ENCODE measurements around the gene GALNS. TPM values are rescaled to one million over a fixed set of nuclear protein-coding genes. Genes with fewer than 3 reads are reported as not detected.

GALNS gene
- total RNA-seq, 1 donor from 2014 or later, result 61.4 TPM

- H3K4me3 ChIP-seq, result no peak overlapping the region
- no peaks in the 10 kb centered on the region for H3K4me1 ChIP-seq
- no peak for DNase-seq (ENCODE audit: extremely low spot score in 2 of 2)
- H3K27me3 ChIP-seq, result no peaks in the 10 kb centered on the region
- no peak overlapping the region for H3K27ac ChIP-seq
- TF ChIP-seq POLR2A (IDR thresholded peaks at IDR 0.05) (no peak), CTCF (IDR thresholded peaks at IDR 0.05) (no peak), POLR2AphosphoS5 (IDR thresholded peaks at IDR 0.05; ENCODE audit: insufficient read depth in 1 of 2, low read depth in 1 of 2) (no peak)
- intact Hi-C loops (cut with DNase I), result no loop called here
- no peaks in the 10 kb centered on the region for H3K9me3 ChIP-seq
- H3K36me3 ChIP-seq, result peaks cover 0 to 24% of the 10 kb centered on the region in 2 donors
Observed at GRCh38 chr16:88841521-88842307, 15.0 kb downstream of the GALNS start.

GRCh38 chr16:88840600-88841215, 16.0 kb downstream of the GALNS start:
- DNase-seq (ENCODE audit: extremely low spot score in 2 of 2), result no peak
- Histone ChIP-seq H3K4me1 (no peaks in the 10 kb centered on the region), H3K27ac (no peak overlapping the region), H3K27me3 (no peaks in the 10 kb centered on the region), H3K9me3 (no peaks in the 10 kb centered on the region), H3K36me3 (peaks cover 0 to 24% of the 10 kb centered on the region in 2 donors), H3K4me3 (no peak overlapping the region)
- intact Hi-C loops (cut with DNase I), result no loop called here
- no peak for TF ChIP-seq POLR2A (IDR thresholded peaks at IDR 0.05)
- TF ChIP-seq POLR2AphosphoS5 (IDR thresholded peaks at IDR 0.05; ENCODE audit: insufficient read depth in 1 of 2, low read depth in 1 of 2), result no peak
- TF ChIP-seq CTCF (IDR thresholded peaks at IDR 0.05), result no peak

- Histone ChIP-seq H3K4me1 (no peaks in the 10 kb centered on the region), H3K36me3 (peaks cover 0 to 24% of the 10 kb centered on the region in 2 donors), H3K9me3 (no peaks in the 10 kb centered on the region), H3K4me3 (no peak overlapping the region), H3K27me3 (no peaks in the 10 kb centered on the region), H3K27ac (no peak overlapping the region)
- intact Hi-C loops (cut with DNase I), result no loop called here
- DNase-seq (ENCODE audit: extremely low spot score in 2 of 2), result no peak
- TF ChIP-seq POLR2A (IDR thresholded peaks at IDR 0.05), result no peak
- TF ChIP-seq POLR2AphosphoS5 (IDR thresholded peaks at IDR 0.05; ENCODE audit: insufficient read depth in 1 of 2, low read depth in 1 of 2), result no peak
- no peak for TF ChIP-seq CTCF (IDR thresholded peaks at IDR 0.05)
Observed at GRCh38 chr16:88839745-88840599, 16.8 kb downstream of the GALNS start.

GRCh38 chr16:88839026-88839529, 17.7 kb downstream of the GALNS start:
- intact Hi-C loops (cut with DNase I), result no loop called here
- H3K36me3 ChIP-seq, result peaks cover 0 to 24% of the 10 kb centered on the region in 2 donors

More at GRCh38 chr16:88839026-88839529, 17.7 kb downstream of the GALNS start:
- Histone ChIP-seq H3K4me3 (no peak overlapping the region), H3K27ac (no peak overlapping the region), H3K27me3 (no peaks in the 10 kb centered on the region), H3K4me1 (no peaks in the 10 kb centered on the region), H3K9me3 (no peaks in the 10 kb centered on the region)
- no peak for TF ChIP-seq CTCF (IDR thresholded peaks at IDR 0.05)
- no peak for TF ChIP-seq POLR2A (IDR thresholded peaks at IDR 0.05)
- TF ChIP-seq POLR2AphosphoS5 (IDR thresholded peaks at IDR 0.05; ENCODE audit: insufficient read depth in 1 of 2, low read depth in 1 of 2), result no peak
- DNase-seq (ENCODE audit: extremely low spot score in 2 of 2), result no peak

All from vagina (tissue), 2 donors.